ENCODE measurements around the gene RIPOR3.

RIPOR3 gene

DNA sequence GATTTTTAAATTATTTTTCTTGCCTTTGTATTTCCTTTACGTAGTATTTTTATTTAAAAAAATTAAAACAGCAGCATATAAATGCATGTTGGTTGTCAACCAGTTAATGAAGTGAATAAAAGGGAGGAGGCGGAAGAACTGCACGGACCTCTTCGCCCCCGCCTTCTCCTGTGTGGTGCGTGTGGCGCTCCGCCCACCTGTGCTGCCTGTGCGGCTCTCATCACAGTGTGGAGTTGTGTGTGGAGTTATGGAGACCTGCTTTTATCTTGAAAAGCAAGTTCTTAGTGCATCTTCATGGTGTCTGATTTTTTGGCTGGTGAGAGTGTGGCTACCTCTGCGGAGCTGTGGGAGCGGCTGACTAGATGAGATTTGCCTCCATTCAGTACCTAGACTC lies 122.8 kb downstream of the RIPOR3 start:
- TF ChIP-seq, protein P1, sequence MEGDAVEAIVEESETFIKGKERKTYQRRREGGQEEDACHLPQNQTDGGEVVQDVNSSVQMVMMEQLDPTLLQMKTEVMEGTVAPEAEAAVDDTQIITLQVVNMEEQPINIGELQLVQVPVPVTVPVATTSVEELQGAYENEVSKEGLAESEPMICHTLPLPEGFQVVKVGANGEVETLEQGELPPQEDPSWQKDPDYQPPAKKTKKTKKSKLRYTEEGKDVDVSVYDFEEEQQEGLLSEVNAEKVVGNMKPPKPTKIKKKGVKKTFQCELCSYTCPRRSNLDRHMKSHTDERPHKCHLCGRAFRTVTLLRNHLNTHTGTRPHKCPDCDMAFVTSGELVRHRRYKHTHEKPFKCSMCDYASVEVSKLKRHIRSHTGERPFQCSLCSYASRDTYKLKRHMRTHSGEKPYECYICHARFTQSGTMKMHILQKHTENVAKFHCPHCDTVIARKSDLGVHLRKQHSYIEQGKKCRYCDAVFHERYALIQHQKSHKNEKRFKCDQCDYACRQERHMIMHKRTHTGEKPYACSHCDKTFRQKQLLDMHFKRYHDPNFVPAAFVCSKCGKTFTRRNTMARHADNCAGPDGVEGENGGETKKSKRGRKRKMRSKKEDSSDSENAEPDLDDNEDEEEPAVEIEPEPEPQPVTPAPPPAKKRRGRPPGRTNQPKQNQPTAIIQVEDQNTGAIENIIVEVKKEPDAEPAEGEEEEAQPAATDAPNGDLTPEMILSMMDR (IDR thresholded peaks at IDR 0.05; ENCODE audit: poor library complexity, severe bottlenecking): no peak
- no peak overlapping the region for H3K4me3 ChIP-seq (ENCODE audit: severe bottlenecking)
- DNase-seq (ENCODE audit: low spot score) (no peak), ATAC-seq (ENCODE audit: low read depth) (no peak)
- peaks cover 99% of the 10 kb centered on the region for H3K36me3 ChIP-seq (ENCODE audit: low read depth)
- no peak overlapping the region for H3K27ac ChIP-seq (ENCODE audit: poor library complexity, severe bottlenecking)
- no peaks in the 10 kb centered on the region for H3K4me1 ChIP-seq (ENCODE audit: insufficient read depth, poor library complexity, severe bottlenecking)
- H3K9me3 ChIP-seq (ENCODE audit: severe bottlenecking): no peaks in the 10 kb centered on the region
- no peaks in the 10 kb centered on the region for H3K27me3 ChIP-seq (ENCODE audit: insufficient read depth, poor library complexity, severe bottlenecking)

- peaks cover 99% of the 10 kb centered on the region for H3K36me3 ChIP-seq (ENCODE audit: low read depth)
- H3K4me1 ChIP-seq (ENCODE audit: insufficient read depth, poor library complexity, severe bottlenecking): no peaks in the 10 kb centered on the region
- ATAC-seq (ENCODE audit: low read depth) (no peak), DNase-seq (ENCODE audit: low spot score) (no peak)
- TF ChIP-seq, protein P1 (IDR thresholded peaks at IDR 0.05; ENCODE audit: poor library complexity, severe bottlenecking): no peak
- H3K27ac ChIP-seq (ENCODE audit: poor library complexity, severe bottlenecking): no peak overlapping the region
- no peak overlapping the region for H3K4me3 ChIP-seq (ENCODE audit: severe bottlenecking)
- no peaks in the 10 kb centered on the region for H3K9me3 ChIP-seq (ENCODE audit: severe bottlenecking)
- no peaks in the 10 kb centered on the region for H3K27me3 ChIP-seq (ENCODE audit: insufficient read depth, poor library complexity, severe bottlenecking)
Measured at GRCh38 chr20:50567860-50568548, 123.3 kb downstream of the RIPOR3 start.

DNA sequence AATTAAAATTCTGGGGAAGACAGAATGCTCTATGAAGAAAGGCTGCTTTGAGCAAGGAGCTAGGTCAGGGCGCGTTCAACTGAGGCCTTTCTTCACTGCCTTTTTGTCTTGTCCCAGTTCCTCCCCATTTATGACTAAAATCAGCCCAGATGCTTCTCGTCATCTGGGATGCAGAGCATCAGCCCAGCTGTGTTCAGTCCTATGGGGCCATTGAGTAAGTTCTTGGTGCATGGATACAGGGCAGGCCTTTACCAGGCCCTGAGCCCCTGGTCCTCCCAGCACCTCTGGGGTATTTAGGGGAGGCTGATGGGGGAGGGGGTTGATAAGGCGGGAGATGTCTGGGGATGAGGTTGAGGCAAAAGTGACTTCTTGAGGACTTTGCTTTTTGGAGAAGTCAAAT lies 125.5 kb downstream of the RIPOR3 start:
- TF ChIP-seq, protein P1 (IDR thresholded peaks at IDR 0.05; ENCODE audit: poor library complexity, severe bottlenecking): no peak
- H3K4me3 ChIP-seq (ENCODE audit: severe bottlenecking): no peak overlapping the region
- ATAC-seq (ENCODE audit: low read depth) (no peak), DNase-seq (ENCODE audit: low spot score) (no peak)
- H3K36me3 ChIP-seq (ENCODE audit: low read depth): peaks cover 98% of the 10 kb centered on the region
- peaks cover 15% of the 10 kb centered on the region for H3K4me1 ChIP-seq (ENCODE audit: insufficient read depth, poor library complexity, severe bottlenecking)
- H3K27me3 ChIP-seq (ENCODE audit: insufficient read depth, poor library complexity, severe bottlenecking): no peaks in the 10 kb centered on the region
- H3K27ac ChIP-seq (ENCODE audit: poor library complexity, severe bottlenecking): no peak overlapping the region
- no peaks in the 10 kb centered on the region for H3K9me3 ChIP-seq (ENCODE audit: severe bottlenecking)

- no peak for ATAC-seq (ENCODE audit: low read depth)
- peaks cover 20% of the 10 kb centered on the region for H3K4me1 ChIP-seq (ENCODE audit: insufficient read depth, poor library complexity, severe bottlenecking)
- H3K27me3 ChIP-seq (ENCODE audit: insufficient read depth, poor library complexity, severe bottlenecking): no peaks in the 10 kb centered on the region
- H3K4me3 ChIP-seq (ENCODE audit: severe bottlenecking): no peak overlapping the region
- H3K36me3 ChIP-seq (ENCODE audit: low read depth): peaks cover 97% of the 10 kb centered on the region
- no peaks in the 10 kb centered on the region for H3K9me3 ChIP-seq (ENCODE audit: severe bottlenecking)
- no peak overlapping the region for H3K27ac ChIP-seq (ENCODE audit: poor library complexity, severe bottlenecking)
- TF ChIP-seq, protein P1 (IDR thresholded peaks at IDR 0.05; ENCODE audit: poor library complexity, severe bottlenecking): no peak
- no peak for DNase-seq (ENCODE audit: low spot score)
Measured at GRCh38 chr20:50565383-50565782, 126.0 kb downstream of the RIPOR3 start.
